ENCODE measurements around the gene FZR1. TPM values are rescaled to one million over a fixed set of nuclear protein-coding genes. Genes with fewer than 3 reads are reported as not detected.

The FZR1 gene
- total and polyA plus RNA-seq, 2 of the 4 experiments (the other 2 are of a cell fraction), result 21.5 to 47.8 TPM

DNA sequence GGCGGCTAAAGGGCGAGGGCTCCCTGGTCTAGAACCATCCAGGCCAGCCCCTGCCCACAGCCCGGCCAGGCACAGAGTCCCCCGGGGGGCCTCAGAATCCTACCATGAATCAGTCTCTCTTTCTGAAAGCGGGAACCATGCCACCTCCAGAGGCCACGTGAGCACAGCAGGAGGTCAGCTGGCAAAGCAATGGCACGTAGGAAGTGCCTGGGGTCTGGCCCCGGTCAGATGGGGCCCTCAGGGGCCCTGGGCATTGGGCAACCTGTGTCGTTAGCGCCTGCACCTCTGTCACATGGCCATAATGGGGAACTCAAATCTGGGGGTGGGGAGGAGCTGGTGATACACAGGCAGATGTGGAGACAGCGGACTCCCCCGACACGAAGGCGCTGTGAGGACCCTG lies 42.5 kb downstream of the FZR1 start:
- no peak for DNase-seq
- 88% methylated on average over 5 of the region's 14 CpGs; no CpG with 5 or more reads in 1 of the 2 experiments for WGBS, 2 experiments (ENCODE audit: extremely low coverage in 2 of 2, insufficient read length in 1 of 2)
- Histone ChIP-seq H3K23ac (ENCODE audit: low read depth, low read length) (no peak overlapping the region), H2BK5ac (ENCODE audit: low read depth, low read length, poor library complexity, severe bottlenecking) (no peak overlapping the region), H3K36me3 (ENCODE audit: control insufficient read depth, insufficient read depth, low read length) (peaks cover 29% of the 10 kb centered on the region), H4K20me1 (ENCODE audit: insufficient read depth, low read length) (peaks cover 36% of the 10 kb centered on the region), H3K9me3 (ENCODE audit: control insufficient read depth, insufficient read depth, low read length) (no peaks in the 10 kb centered on the region), H3K27me3 (ENCODE audit: control insufficient read depth, insufficient read depth, low read length) (no peaks in the 10 kb centered on the region), H3K56ac (ENCODE audit: extremely low read depth, insufficient read depth, low read length) (no peak overlapping the region), H3K4me2 (ENCODE audit: low read depth, low read length) (no peak overlapping the region), H3K4ac (ENCODE audit: low read depth, low read length) (no peak overlapping the region), H3K27ac (ENCODE audit: insufficient read depth, low read length) (no peak overlapping the region), H3K18ac (ENCODE audit: low read depth, low read length) (no peak overlapping the region), H2BK120ac (ENCODE audit: low read depth, low read length) (no peak overlapping the region), H2AK9ac (replicated peaks; ENCODE audit: low read depth, low read length, poor library complexity) (no peak overlapping the region), H3K79me1 (ENCODE audit: low read depth in 1 of 2, low read length in 2 of 2) (peaks cover 8 to 34% of the 10 kb centered on the region in 2 experiments), H3K9ac (ENCODE audit: low read depth, low read length) (no peak overlapping the region), H2AFZ (replicated peaks; ENCODE audit: low read length, poor library complexity) (no peak overlapping the region), H3K9me1 (ENCODE audit: insufficient read depth, low read length) (no peaks in the 10 kb centered on the region), H3K14ac (replicated peaks; ENCODE audit: low read depth, low read length) (no peak overlapping the region), H4K5ac (ENCODE audit: low read depth, low read length) (no peak overlapping the region), H2BK15ac (ENCODE audit: low read depth, low read length) (no peak overlapping the region), H3K4me1 (ENCODE audit: control insufficient read depth, insufficient read depth, low read length) (peaks cover 5% of the 10 kb centered on the region), H4K91ac (ENCODE audit: insufficient read depth, low read depth, low read length) (no peak overlapping the region), H2AK5ac (ENCODE audit: low read depth, low read length) (no peak overlapping the region), H2BK20ac (ENCODE audit: low read depth, low read length) (no peak overlapping the region), H4K8ac (ENCODE audit: low read depth in 2 of 2, low read length in 2 of 2) (no peak overlapping the region), H3K4me3 (ENCODE audit: insufficient read depth, low read depth, low read length) (no peak overlapping the region)
- BruUV-seq (replicated peaks), result no TSS peak
- in situ Hi-C loops (cut with MboI; ENCODE audit: low sequenced_read_pairs) (no loop called here), intact Hi-C loops (cut with micrococcal nuclease) (no loop called here), dilution Hi-C loops (cut with HindIII; ENCODE audit: low sequenced_read_pairs, unreplicated experiment) (no loop called here)
- ChIA-PET POLR2A (ENCODE audit: unreplicated experiment) (no interaction called here), CTCF (no interaction called here)
- ATAC-seq (ENCODE audit: low read depth), result no peak
- TF ChIP-seq CHD1 (IDR thresholded peaks at IDR 0.05; ENCODE audit: low read depth, low read length), result no peak
- no peak for TF ChIP-seq MAZ (IDR thresholded peaks at IDR 0.05; ENCODE audit: borderline replicate concordance, low read depth, low read length)
- TF ChIP-seq, protein P1, sequence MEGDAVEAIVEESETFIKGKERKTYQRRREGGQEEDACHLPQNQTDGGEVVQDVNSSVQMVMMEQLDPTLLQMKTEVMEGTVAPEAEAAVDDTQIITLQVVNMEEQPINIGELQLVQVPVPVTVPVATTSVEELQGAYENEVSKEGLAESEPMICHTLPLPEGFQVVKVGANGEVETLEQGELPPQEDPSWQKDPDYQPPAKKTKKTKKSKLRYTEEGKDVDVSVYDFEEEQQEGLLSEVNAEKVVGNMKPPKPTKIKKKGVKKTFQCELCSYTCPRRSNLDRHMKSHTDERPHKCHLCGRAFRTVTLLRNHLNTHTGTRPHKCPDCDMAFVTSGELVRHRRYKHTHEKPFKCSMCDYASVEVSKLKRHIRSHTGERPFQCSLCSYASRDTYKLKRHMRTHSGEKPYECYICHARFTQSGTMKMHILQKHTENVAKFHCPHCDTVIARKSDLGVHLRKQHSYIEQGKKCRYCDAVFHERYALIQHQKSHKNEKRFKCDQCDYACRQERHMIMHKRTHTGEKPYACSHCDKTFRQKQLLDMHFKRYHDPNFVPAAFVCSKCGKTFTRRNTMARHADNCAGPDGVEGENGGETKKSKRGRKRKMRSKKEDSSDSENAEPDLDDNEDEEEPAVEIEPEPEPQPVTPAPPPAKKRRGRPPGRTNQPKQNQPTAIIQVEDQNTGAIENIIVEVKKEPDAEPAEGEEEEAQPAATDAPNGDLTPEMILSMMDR (conservative IDR thresholded peaks at IDR 0.05; ENCODE audit: low read depth, low read length), result no peak
- no peak for TF ChIP-seq BHLHE40 (IDR thresholded peaks at IDR 0.05; ENCODE audit: low read depth, low read length)
- TF ChIP-seq RFX5 (IDR thresholded peaks at IDR 0.05; ENCODE audit: low read depth, low read length), result no peak
- TF ChIP-seq MXI1 (IDR thresholded peaks at IDR 0.05; ENCODE audit: borderline replicate concordance, low read depth, low read length), result no peak
- TF ChIP-seq POLR2A (IDR thresholded peaks at IDR 0.05; ENCODE audit: low read depth, low read length), result no peak
- TF ChIP-seq SMC3 (IDR thresholded peaks at IDR 0.05; ENCODE audit: low read depth, low read length), result no peak
- TF ChIP-seq MAFK (IDR thresholded peaks at IDR 0.05; ENCODE audit: low read depth, low read length), result no peak
- TF ChIP-seq RAD21 (IDR thresholded peaks at IDR 0.05; ENCODE audit: low read length), result no peak
- TF ChIP-seq CEBPB (IDR thresholded peaks at IDR 0.05; ENCODE audit: low read depth, low read length), result no peak
- no peak for TF ChIP-seq RCOR1 (IDR thresholded peaks at IDR 0.05; ENCODE audit: insufficient replicate concordance, low read length)
- TF ChIP-seq, protein P2, sequence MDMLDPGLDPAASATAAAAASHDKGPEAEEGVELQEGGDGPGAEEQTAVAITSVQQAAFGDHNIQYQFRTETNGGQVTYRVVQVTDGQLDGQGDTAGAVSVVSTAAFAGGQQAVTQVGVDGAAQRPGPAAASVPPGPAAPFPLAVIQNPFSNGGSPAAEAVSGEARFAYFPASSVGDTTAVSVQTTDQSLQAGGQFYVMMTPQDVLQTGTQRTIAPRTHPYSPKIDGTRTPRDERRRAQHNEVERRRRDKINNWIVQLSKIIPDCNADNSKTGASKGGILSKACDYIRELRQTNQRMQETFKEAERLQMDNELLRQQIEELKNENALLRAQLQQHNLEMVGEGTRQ (IDR thresholded peaks at IDR 0.05; ENCODE audit: low read depth, low read length), result no peak
- no peak for TF ChIP-seq FOS (IDR thresholded peaks at IDR 0.05; ENCODE audit: low read depth, low read length)
- no peak for TF ChIP-seq NFE2L2 (IDR thresholded peaks at IDR 0.05; ENCODE audit: low read depth, low read length)

Measured in IMR-90 (cell line).